Measurements from ENCODE around the gene CFAP61.

GRCh38 chr20:20220134-20220533 lies 167.8 kb downstream of the CFAP61 start:
- TF ChIP-seq, protein P1, sequence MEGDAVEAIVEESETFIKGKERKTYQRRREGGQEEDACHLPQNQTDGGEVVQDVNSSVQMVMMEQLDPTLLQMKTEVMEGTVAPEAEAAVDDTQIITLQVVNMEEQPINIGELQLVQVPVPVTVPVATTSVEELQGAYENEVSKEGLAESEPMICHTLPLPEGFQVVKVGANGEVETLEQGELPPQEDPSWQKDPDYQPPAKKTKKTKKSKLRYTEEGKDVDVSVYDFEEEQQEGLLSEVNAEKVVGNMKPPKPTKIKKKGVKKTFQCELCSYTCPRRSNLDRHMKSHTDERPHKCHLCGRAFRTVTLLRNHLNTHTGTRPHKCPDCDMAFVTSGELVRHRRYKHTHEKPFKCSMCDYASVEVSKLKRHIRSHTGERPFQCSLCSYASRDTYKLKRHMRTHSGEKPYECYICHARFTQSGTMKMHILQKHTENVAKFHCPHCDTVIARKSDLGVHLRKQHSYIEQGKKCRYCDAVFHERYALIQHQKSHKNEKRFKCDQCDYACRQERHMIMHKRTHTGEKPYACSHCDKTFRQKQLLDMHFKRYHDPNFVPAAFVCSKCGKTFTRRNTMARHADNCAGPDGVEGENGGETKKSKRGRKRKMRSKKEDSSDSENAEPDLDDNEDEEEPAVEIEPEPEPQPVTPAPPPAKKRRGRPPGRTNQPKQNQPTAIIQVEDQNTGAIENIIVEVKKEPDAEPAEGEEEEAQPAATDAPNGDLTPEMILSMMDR (IDR thresholded peaks at IDR 0.05): no peak
- no peak for TF ChIP-seq EP300 (IDR thresholded peaks at IDR 0.05)

All from suprapubic skin (tissue), 3 donors.